RWPE1 (cell line): ENCODE measurements around the gene C12orf57.
A peak's percentile ranks its signal among the peaks of the same experiment; 100 is the strongest.

Source experiments
- CTCF ChIA-PET: fragments of 350-600 bp; sonication (Branson Sonifier 250); formaldehyde crosslinking; extraction: SDS; loops from one replicate; lab custom pipeline; 2021; lab: Yijun Ruan, JAX
- POLR2A ChIA-PET: fragments of 400-600 bp; formaldehyde crosslinking; extraction: SDS; loops from one replicate; lab custom pipeline; 2020; ENCODE audit warnings: antibody characterized with exemption; ENCODE audit not compliant: low non-redundant PET; lab: Yijun Ruan, JAX
- DNase-seq: peaks from one replicate; pipeline ENCODE4 v3.0.0; 2012; ENCODE audit warnings: low spot score
- H3K27ac ChIP-seq: fragments of 450-650 bp; 2 replicates; pipeline ENCODE4 v1.5.1; 2017
- TF ChIP-seq, protein P1 (sequence below): fragments of 450-650 bp; conservative IDR thresholded peaks from 2 replicates; pipeline ENCODE4 v1.5.1; 2017; ENCODE audit warnings: low read depth, mild to moderate bottlenecking

C12orf57 gene

DNA sequence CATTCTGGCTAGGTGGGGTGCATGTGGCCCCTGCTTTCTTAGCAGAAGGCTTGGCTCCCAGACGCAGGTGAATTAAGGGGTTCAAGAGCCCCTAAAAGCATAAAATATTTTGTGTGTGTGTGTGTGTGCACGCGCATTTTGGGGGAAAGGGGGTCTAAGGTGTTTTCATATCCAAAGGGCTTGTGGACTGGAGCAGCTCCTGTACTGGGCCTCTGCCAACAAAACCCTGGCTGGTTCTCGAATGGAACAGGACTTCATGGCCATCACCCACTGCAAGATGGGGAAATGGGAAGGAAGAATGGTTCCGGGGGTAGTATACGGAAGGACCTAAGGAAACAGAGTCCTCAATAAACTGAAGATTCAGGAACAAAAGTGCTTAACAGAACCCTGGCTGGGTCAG lies 20.0 kb upstream of the C12orf57 start:
- H3K27ac ChIP-seq: peak overlapping the region; percentile 98; the same call in 1 of the 2 replicates
- TF ChIP-seq, protein P1, sequence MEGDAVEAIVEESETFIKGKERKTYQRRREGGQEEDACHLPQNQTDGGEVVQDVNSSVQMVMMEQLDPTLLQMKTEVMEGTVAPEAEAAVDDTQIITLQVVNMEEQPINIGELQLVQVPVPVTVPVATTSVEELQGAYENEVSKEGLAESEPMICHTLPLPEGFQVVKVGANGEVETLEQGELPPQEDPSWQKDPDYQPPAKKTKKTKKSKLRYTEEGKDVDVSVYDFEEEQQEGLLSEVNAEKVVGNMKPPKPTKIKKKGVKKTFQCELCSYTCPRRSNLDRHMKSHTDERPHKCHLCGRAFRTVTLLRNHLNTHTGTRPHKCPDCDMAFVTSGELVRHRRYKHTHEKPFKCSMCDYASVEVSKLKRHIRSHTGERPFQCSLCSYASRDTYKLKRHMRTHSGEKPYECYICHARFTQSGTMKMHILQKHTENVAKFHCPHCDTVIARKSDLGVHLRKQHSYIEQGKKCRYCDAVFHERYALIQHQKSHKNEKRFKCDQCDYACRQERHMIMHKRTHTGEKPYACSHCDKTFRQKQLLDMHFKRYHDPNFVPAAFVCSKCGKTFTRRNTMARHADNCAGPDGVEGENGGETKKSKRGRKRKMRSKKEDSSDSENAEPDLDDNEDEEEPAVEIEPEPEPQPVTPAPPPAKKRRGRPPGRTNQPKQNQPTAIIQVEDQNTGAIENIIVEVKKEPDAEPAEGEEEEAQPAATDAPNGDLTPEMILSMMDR: no peak
- POLR2A ChIA-PET: no interaction called here
- DNase-seq: no peak
- CTCF ChIA-PET: interaction anchor here (0.6 to 2.8 kb wide), 8 partner anchors 14 to 166 kb away, joined by 3 to 11 read pairs (median 3); no protein-coding TSS in a partner anchor

GRCh38 chr12:6925239-6925539 lies 18.6 kb upstream of the C12orf57 start:
- TF ChIP-seq, protein P1: no peak
- ChIA-PET POLR2A (interaction anchor here (0.9 to 1.5 kb wide), 5 partner anchors 13 to 52 kb away, joined by 3 read pairs; partner anchors contain the start of gene SPSB2), CTCF (interaction anchor here (0.6 to 3.0 kb wide), 8 partner anchors 11 to 187 kb away, joined by 3 to 15 read pairs (median 4); partner anchors contain the start of gene ENO2)
- DNase-seq: no peak
- peak overlapping the region; percentile 98 for H3K27ac ChIP-seq

GRCh38 chr12:6925540-6926279 lies 18.1 kb upstream of the C12orf57 start:
- H3K27ac ChIP-seq: peak overlapping the region; percentile 98
- CTCF ChIA-PET: interaction anchor here (0.6 to 3.0 kb wide), 6 partner anchors 12 to 187 kb away, joined by 3 to 15 read pairs (median 4); partner anchors contain the start of gene ENO2
- TF ChIP-seq, protein P1: no peak

DNA sequence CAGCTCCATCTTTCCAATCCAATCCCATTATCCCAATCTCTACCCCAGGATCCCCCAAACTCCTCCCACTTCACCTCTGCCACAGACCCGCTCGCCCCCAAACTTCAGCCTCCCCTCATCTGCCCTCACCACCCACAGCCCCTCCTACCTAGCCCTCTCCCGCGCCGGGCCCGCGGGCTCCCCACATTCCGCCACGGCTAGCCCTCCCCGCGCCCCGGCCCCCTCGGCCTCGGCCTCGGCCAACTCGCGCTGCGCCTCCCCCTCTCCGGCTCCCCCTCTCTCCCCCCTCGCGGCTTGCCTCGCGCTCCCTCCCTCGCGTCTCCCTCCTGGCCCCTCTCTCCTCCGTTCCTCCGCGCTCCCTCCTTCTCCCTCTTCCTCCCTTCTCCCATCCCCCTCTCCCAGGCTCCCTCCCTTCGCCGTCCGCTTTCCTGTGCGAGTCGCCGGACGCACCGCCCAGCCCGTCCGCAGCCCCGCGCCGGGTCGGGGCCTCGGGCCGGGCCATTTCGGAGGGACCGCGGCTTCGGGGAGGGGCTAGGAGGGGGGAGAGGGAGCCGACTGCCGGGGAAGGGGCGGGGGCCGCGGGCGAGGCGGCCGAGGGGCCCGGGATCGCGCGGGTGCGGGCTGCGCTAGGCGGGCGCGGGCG lies 16.3 kb upstream of the C12orf57 start, which contains the start of gene ATN1:
ATN1 (plus strand) TSS at position 581 of the 643 bp plus-strand sequence. CDS start 6,043 bp downstream, outside the sequence.
- TF ChIP-seq, protein P1: no peak
- DNase-seq: no peak
- POLR2A ChIA-PET: no interaction called here
- CTCF ChIA-PET: interaction anchor here (0.6 to 3.0 kb wide), 3 partner anchors 10 to 227 kb away, joined by 3 to 15 read pairs (median 7); partner anchors contain the start of gene RNU7-1
- peak within 1 kb of the TSS; percentile 98 for H3K27ac ChIP-seq

More at GRCh38 chr12:6925540-6926279, 18.1 kb upstream of the C12orf57 start:
- POLR2A ChIA-PET: interaction anchor here (0.6 to 1.5 kb wide), 7 partner anchors 12 to 53 kb away, joined by 3 to 5 read pairs (median 3); partner anchors contain the start of genes C12orf57, RNU7-1 and SPSB2
- DNase-seq: peak; percentile 74

GRCh38 chr12:6928022-6928702 lies 15.7 kb upstream of the C12orf57 start:
- no peak for DNase-seq
- ChIA-PET CTCF (no interaction called here), POLR2A (interaction anchor here (0.7 to 1.2 kb wide), 2 partner anchors 34 to 37 kb away, joined by 4 to 5 read pairs; no protein-coding TSS in a partner anchor)
- TF ChIP-seq, protein P1: no peak
- peak overlapping the region; percentile 98 for H3K27ac ChIP-seq
